H9 (cell line): ENCODE results near the gene ITIH4. TPM values are rescaled to one million over a fixed set of nuclear protein-coding genes. Genes with fewer than 3 reads are reported as not detected.

ENCODE experiments used
- DNase-seq: peaks from one replicate; pipeline ENCODE4 v3.0.0-alpha.2; 2017
- H2AFZ ChIP-seq: one replicate; pipeline ENCODE4 v1.6.1; 2013; ENCODE audit warnings: mild to moderate bottlenecking, low read length, control low read depth, moderate library complexity
- H2AK5ac ChIP-seq: 2 replicates; pipeline ENCODE4 v1.6.1; 2013; ENCODE audit warnings: low read length, control low read depth, mixed read lengths; ENCODE audit not compliant: insufficient read length
- H2BK120ac ChIP-seq: one replicate; pipeline ENCODE4 v1.6.1; 2013; ENCODE audit warnings: low read depth, mild to moderate bottlenecking, low read length, control low read depth, inconsistent platforms; ENCODE audit not compliant: poor library complexity, severe bottlenecking
- H2BK12ac ChIP-seq: 2 replicates; pipeline ENCODE4 v1.6.1; 2013; ENCODE audit warnings: low read length, control low read depth, mixed read lengths, low read depth; ENCODE audit not compliant: insufficient read length
- H2BK15ac ChIP-seq: 2 replicates; pipeline ENCODE4 v1.6.1; 2013; ENCODE audit warnings: low read depth, low read length, control low read depth
- H2BK20ac ChIP-seq: one replicate; pipeline ENCODE4 v1.6.1; 2013; ENCODE audit warnings: low read depth, mild to moderate bottlenecking, low read length, control low read depth, inconsistent platforms; ENCODE audit not compliant: poor library complexity, severe bottlenecking
- H2BK5ac ChIP-seq: 2 replicates; pipeline ENCODE4 v1.6.1; 2013; ENCODE audit warnings: low read length, control low read depth, mixed read lengths; ENCODE audit not compliant: insufficient read length
- H3K14ac ChIP-seq: 2 replicates; pipeline ENCODE4 v1.6.1; 2013; ENCODE audit warnings: low read length, control low read depth; ENCODE audit not compliant: insufficient read depth
- H3K18ac ChIP-seq: 2 replicates; pipeline ENCODE4 v1.6.1; 2013; ENCODE audit warnings: low read depth, mild to moderate bottlenecking, mixed read lengths, low read length, control low read depth; ENCODE audit not compliant: insufficient read length
- H3K23ac ChIP-seq: 2 replicates; pipeline ENCODE4 v1.6.1; 2013; ENCODE audit warnings: low read length, control low read depth, mixed read lengths, low read depth; ENCODE audit not compliant: insufficient read length
- H3K23me2 ChIP-seq: 2 replicates; pipeline ENCODE4 v1.6.1; 2013; ENCODE audit warnings: low read depth, mild to moderate bottlenecking, mixed read lengths, low read length, control low read depth; ENCODE audit not compliant: insufficient read length, poor library complexity, severe bottlenecking
- H3K27ac ChIP-seq: 2 replicates; pipeline ENCODE4 v1.5.1; 2013; ENCODE audit warnings: low read length, control low read depth, mixed read lengths, low read depth; ENCODE audit not compliant: insufficient read length
- H3K27me3 ChIP-seq: 2 replicates; pipeline ENCODE4 v1.6.1; 2013; ENCODE audit warnings: low read length, control low read depth, inconsistent platforms; ENCODE audit not compliant: insufficient read depth
- H3K4ac ChIP-seq: 2 replicates; pipeline ENCODE4 v1.6.1; 2013; ENCODE audit warnings: low read depth, mild to moderate bottlenecking, control low read depth, inconsistent platforms, low read length, moderate library complexity
- H3K4me1 ChIP-seq: 2 replicates; pipeline ENCODE4 v1.6.1; 2013; ENCODE audit warnings: low read length, control low read depth, inconsistent platforms; ENCODE audit not compliant: insufficient read depth
- H3K4me2 ChIP-seq: 2 replicates; pipeline ENCODE4 v1.6.1; 2013; ENCODE audit warnings: low read length, control low read depth, mixed read lengths; ENCODE audit not compliant: insufficient read length, insufficient read depth
- H3K56ac ChIP-seq: 2 replicates; pipeline ENCODE4 v1.6.1; 2013; ENCODE audit warnings: low read depth, mild to moderate bottlenecking, mixed read lengths, low read length, control low read depth; ENCODE audit not compliant: insufficient read length
- H3K79me1 ChIP-seq: 2 replicates; pipeline ENCODE4 v1.6.1; 2013; ENCODE audit warnings: low read depth, mild to moderate bottlenecking, moderate library complexity, low read length, control low read depth, inconsistent platforms; ENCODE audit not compliant: insufficient read depth, poor library complexity, severe bottlenecking
- H3K79me2 ChIP-seq: 2 replicates; pipeline ENCODE4 v1.6.1; 2013; ENCODE audit warnings: low read length, control low read depth, inconsistent platforms; ENCODE audit not compliant: insufficient read depth
- H3K9ac ChIP-seq: 2 replicates; pipeline ENCODE4 v1.6.1; 2013; ENCODE audit warnings: low read length, control low read depth, mixed read lengths; ENCODE audit not compliant: insufficient read length; ENCODE audit errors: extremely low read depth
- H3K9me3 ChIP-seq: one replicate; pipeline ENCODE4 v1.6.1; 2013; ENCODE audit warnings: low read depth, low read length, inconsistent platforms; ENCODE audit not compliant: control insufficient read depth
- H3T11ph ChIP-seq: one replicate; pipeline ENCODE4 v1.6.1; 2013; ENCODE audit warnings: mild to moderate bottlenecking, low read length, control low read depth, inconsistent platforms
- H4K20me1 ChIP-seq: one replicate; pipeline ENCODE4 v1.6.1; 2013; ENCODE audit not compliant: control insufficient read depth, insufficient read length, insufficient read depth
- H4K5ac ChIP-seq: 2 replicates; pipeline ENCODE4 v1.6.1; 2013; ENCODE audit warnings: low read depth, mild to moderate bottlenecking, mixed read lengths, low read length, control low read depth; ENCODE audit not compliant: insufficient read length
- H4K8ac ChIP-seq: replicated peaks from 2 replicates; pipeline ENCODE4 v1.6.1; 2013; ENCODE audit warnings: low read length, control low read depth, mixed read lengths, low read depth; ENCODE audit not compliant: insufficient read length
- H4K91ac ChIP-seq: 2 replicates; pipeline ENCODE4 v1.6.1; 2013; ENCODE audit warnings: low read depth, mild to moderate bottlenecking, moderate library complexity, mixed read lengths, low read length, control low read depth; ENCODE audit not compliant: insufficient read length
- H3K27ac Mint-ChIP-seq, 3 experiments: 2 replicates in 2 of 3; 3 replicates in 1 of 3; pipeline ENCODE4 v1.8.0; 2020 to 2021; ENCODE audit warnings: mixed read lengths in 3 of 3, mild to moderate bottlenecking in 1 of 3, moderate library complexity in 1 of 3
- H3K27me3 Mint-ChIP-seq: 2 replicates; pipeline ENCODE4 v1.8.0; 2021; ENCODE audit warnings: low read depth, mild to moderate bottlenecking, moderate library complexity, mixed read lengths
- H3K36me3 Mint-ChIP-seq, 3 experiments: 2 replicates in 2 of 3; 3 replicates in 1 of 3; pipeline ENCODE4 v1.8.0; 2020 to 2021; ENCODE audit warnings: low read depth in 3 of 3, mixed read lengths in 3 of 3; ENCODE audit not compliant: insufficient read depth in 1 of 3
- H3K4me1 Mint-ChIP-seq, 2 experiments: 2 replicates each; pipeline ENCODE4 v1.8.0; 2020; ENCODE audit warnings: mixed read lengths in 2 of 2
- H3K4me3 Mint-ChIP-seq, 2 experiments: 2 replicates in 1 of 2; 3 replicates in 1 of 2; pipeline ENCODE4 v1.8.0; 2020 to 2021; ENCODE audit warnings: mild to moderate bottlenecking in 2 of 2, mixed read lengths in 2 of 2, moderate library complexity in 1 of 2
- H3K9me3 Mint-ChIP-seq, 2 experiments: 2 replicates in 1 of 2; 3 replicates in 1 of 2; pipeline ENCODE4 v1.8.0; 2020; ENCODE audit warnings: mild to moderate bottlenecking in 2 of 2, mixed read lengths in 2 of 2, moderate library complexity in 1 of 2
- CTCF ChIP-seq: fragments of 200-600 bp; sonication (generic); conservative IDR thresholded peaks from 3 replicates; pipeline ENCODE4 v1.8.0; 2021; ENCODE audit warnings: antibody characterized with exemption, mild to moderate bottlenecking
- WGBS: extraction: QIAGEN DNeasy Blood & Tissue Kit; methylation state at CpG from one replicate; pipeline ENCODE4 v1.1.7; 2013; ENCODE audit warnings: missing lambda C conversion rate, low lambda C conversion rate, mixed read lengths; ENCODE audit not compliant: insufficient read length; ENCODE audit errors: extremely low coverage; 5-methylcytosine and 5-hydroxymethylcytosine counted together
- total RNA-seq: library from RNA; stranded (reverse); gene quantifications from 2 replicates; pipeline ENCODE4 v1.2.1, GENCODE V29; 2021

The ITIH4 gene
- total RNA-seq, 1 experiment from 2014 or later: 3.0 TPM

GRCh38 chr3:52792961-52793695 is 37.3 kb downstream of the ITIH4 start:
- no peak overlapping the region; the same call in 1 of the 2 replicates for H3K14ac ChIP-seq
- Mint-ChIP-seq H3K27me3 (peaks cover 2% of the 10 kb centered on the region), H3K4me1 (no peaks in the 10 kb centered on the region), H3K4me3 (no peak overlapping the region), H3K27ac (no peak overlapping the region; a peak in 1 of 7 replicates), H3K36me3 (no peaks in the 10 kb centered on the region; a peak in 1 of 7 replicates), H3K9me3 (no peaks in the 10 kb centered on the region; a peak in 1 of 5 replicates)
- no peak overlapping the region for H2AFZ ChIP-seq
- no peak overlapping the region for H2BK20ac ChIP-seq
- no peak overlapping the region for H3K23ac ChIP-seq
- WGBS: no CpG with 5 or more reads among the region's 18 CpGs
- H3K9ac ChIP-seq: no peak overlapping the region
- no peak overlapping the region for H3K56ac ChIP-seq
- no peak overlapping the region for H2BK120ac ChIP-seq
- no peaks in the 10 kb centered on the region for H4K20me1 ChIP-seq
- no peak overlapping the region for H4K5ac ChIP-seq
- no peak for DNase-seq
- H2BK5ac ChIP-seq: no peak overlapping the region
- no peak overlapping the region for H2AK5ac ChIP-seq
- no peak overlapping the region for H3K18ac ChIP-seq
- H3K4me1 ChIP-seq: no peaks in the 10 kb centered on the region
- no peaks in the 10 kb centered on the region for H3K9me3 ChIP-seq
- no peak overlapping the region for H3K4ac ChIP-seq
- H3K23me2 ChIP-seq: no peaks in the 10 kb centered on the region
- no peak overlapping the region for H4K91ac ChIP-seq
- H4K8ac ChIP-seq: no peak overlapping the region
- H3T11ph ChIP-seq: no peak overlapping the region
- no peak overlapping the region for H3K4me2 ChIP-seq
- H3K27ac ChIP-seq: no peak overlapping the region
- H3K79me2 ChIP-seq: no peaks in the 10 kb centered on the region
- no peak for TF ChIP-seq CTCF
- H3K79me1 ChIP-seq: no peaks in the 10 kb centered on the region
- no peaks in the 10 kb centered on the region for H3K27me3 ChIP-seq
- no peak overlapping the region for H2BK12ac ChIP-seq
- no peak overlapping the region for H2BK15ac ChIP-seq
